GM19455 (cell line): ENCODE measurements around the gene C12orf56.
A peak's percentile ranks its signal among the peaks of the same experiment; 100 is the strongest.
"Not testable (repeated sequence)": the region's sequence is repeated elsewhere in the genome, so short reads cannot be mapped to it uniquely, and the experiment has no call there.

Source experiments
- ATAC-seq: cut with Tn5 transposase; IDR thresholded peaks from one replicate; pipeline ENCODE4 v1.9.1; 2021; ENCODE audit not compliant: unreplicated experiment

Gene C12orf56

GRCh38 chr12:64240781-64241180, 149.8 kb downstream of the C12orf56 start:
- ATAC-seq, result no peak

GRCh38 chr12:64237382-64237781, 153.2 kb downstream of the C12orf56 start:
- no peak for ATAC-seq

- ATAC-seq, result no peak
These were observed 154.0 kb downstream of the C12orf56 start for GRCh38 chr12:64236549-64236948.

- no peak for ATAC-seq
These were observed 158.4 kb downstream of the C12orf56 start for GRCh38 chr12:64232196-64232595.

- ATAC-seq, result no peak
These were observed 160.8 kb downstream of the C12orf56 start for GRCh38 chr12:64229796-64230195.

GRCh38 chr12:64229240-64229639, 161.3 kb downstream of the C12orf56 start:
- no peak for ATAC-seq

GRCh38 chr12:64225626-64226025, 164.9 kb downstream of the C12orf56 start:
- no peak for ATAC-seq

- peak; percentile 94 for ATAC-seq
These were observed 168.4 kb downstream of the C12orf56 start, which contains the start of gene KICS2 for GRCh38 chr12:64222009-64222765. Gene KICS2, minus strand, starts transcription at chr12:64222296. Its CDS starts 59 bp downstream, at chr12:64222237.

GRCh38 chr12:64221651-64222008, 168.9 kb downstream of the C12orf56 start:
- peak; percentile 21 for ATAC-seq

GRCh38 chr12:64220046-64220445, 170.5 kb downstream of the C12orf56 start:
- ATAC-seq, result no peak

- no peak for ATAC-seq
These were observed 171.4 kb downstream of the C12orf56 start for GRCh38 chr12:64219145-64219544.

GRCh38 chr12:64218597-64218996, 172.0 kb downstream of the C12orf56 start:
- no peak for ATAC-seq

GRCh38 chr12:64217643-64218042, 172.9 kb downstream of the C12orf56 start:
- ATAC-seq, result not testable (repeated sequence)

- ATAC-seq, result no peak
These were observed 174.3 kb downstream of the C12orf56 start for GRCh38 chr12:64216239-64216638.
